PFSK-1 (cell line): ENCODE results near the gene PRPH.

Experiments used
- FOXP2 ChIP-seq: optimal IDR thresholded peaks from 2 replicates; pipeline ENCODE3; 2011; ENCODE audit warnings: borderline replicate concordance, control low read depth, inconsistent platforms; ENCODE audit not compliant: insufficient read depth; ENCODE audit errors: extremely low read length, extremely low read depth
- POLR2AphosphoS5 ChIP-seq: IDR thresholded peaks from 2 replicates; pipeline ENCODE4 v1.6.1; 2012; ENCODE audit warnings: low read depth, mild to moderate bottlenecking, control low read depth, low read length, moderate library complexity
- REST ChIP-seq, 2 experiments: IDR thresholded peaks; 2 replicates each; pipeline versions ENCODE4 v1.6.1 to v1.8.0; 2011 to 2012; ENCODE audit warnings: low read depth in 2 of 2, low read length in 2 of 2, control low read depth in 1 of 2, inconsistent platforms in 1 of 2, mild to moderate bottlenecking in 1 of 2, moderate library complexity in 1 of 2; ENCODE audit not compliant: insufficient read depth in 1 of 2
- SIN3A ChIP-seq: IDR thresholded peaks from 2 replicates; pipeline ENCODE4 v1.6.1; 2012; ENCODE audit warnings: mild to moderate bottlenecking, low read length, moderate library complexity, borderline replicate concordance; ENCODE audit not compliant: insufficient read depth
- TAF1 ChIP-seq: IDR thresholded peaks from 2 replicates; pipeline ENCODE4 v1.6.1; 2012; ENCODE audit warnings: low read length, control low read depth, borderline replicate concordance; ENCODE audit not compliant: insufficient read depth

The PRPH gene

DNA sequence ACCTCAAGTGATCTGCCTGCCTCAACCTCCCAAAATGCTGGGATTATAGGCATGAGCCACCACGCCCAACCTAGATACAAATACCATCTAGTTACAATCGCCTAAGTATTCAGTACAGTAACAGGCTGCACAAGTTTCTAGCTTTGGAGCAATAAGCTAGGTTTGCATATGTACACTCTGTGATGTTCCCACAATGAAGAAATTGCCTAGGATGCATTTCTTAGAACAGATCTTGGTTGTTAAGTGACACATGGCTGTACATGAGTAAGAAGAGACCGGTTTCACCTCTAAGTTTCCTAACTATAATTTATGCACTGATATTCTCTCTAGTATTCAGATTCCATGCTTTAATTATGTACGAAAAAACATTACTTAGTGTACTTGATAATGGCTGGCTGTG lies 35.5 kb upstream of the PRPH start:
- TF ChIP-seq SIN3A (no peak), TAF1 (no peak), REST (IDR thresholded peaks at IDR 0.05; ENCODE audit: insufficient read depth in 1 of 2, low read depth in 2 of 2, low read length in 2 of 2) (no peak), FOXP2 (no peak)

DNA sequence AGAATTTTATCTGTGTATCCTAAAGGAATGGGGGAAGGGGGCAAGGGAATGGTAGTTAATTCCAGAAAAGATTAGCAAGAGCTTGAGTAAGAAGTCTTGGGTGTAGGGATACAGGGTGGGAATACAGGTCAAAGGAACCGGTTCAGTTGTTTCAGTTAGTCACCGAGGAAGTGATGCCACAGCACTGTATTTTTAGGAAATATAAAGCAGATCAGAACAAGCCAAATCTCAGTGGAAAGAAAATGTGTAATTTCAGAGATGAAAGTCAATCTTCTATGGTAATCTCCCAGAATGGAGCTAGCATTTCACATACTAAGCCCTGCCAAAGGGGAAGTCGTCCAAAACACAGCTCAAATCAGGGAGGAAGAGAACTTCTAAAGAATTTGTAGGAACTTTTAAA lies 34.8 kb upstream of the PRPH start:
- TF ChIP-seq SIN3A = no peak
- TF ChIP-seq TAF1 = no peak
- no peak for TF ChIP-seq POLR2AphosphoS5
- no peak for TF ChIP-seq FOXP2
- TF ChIP-seq REST (IDR thresholded peaks at IDR 0.05; ENCODE audit: insufficient read depth in 1 of 2, low read depth in 2 of 2, low read length in 2 of 2) = no peak

DNA sequence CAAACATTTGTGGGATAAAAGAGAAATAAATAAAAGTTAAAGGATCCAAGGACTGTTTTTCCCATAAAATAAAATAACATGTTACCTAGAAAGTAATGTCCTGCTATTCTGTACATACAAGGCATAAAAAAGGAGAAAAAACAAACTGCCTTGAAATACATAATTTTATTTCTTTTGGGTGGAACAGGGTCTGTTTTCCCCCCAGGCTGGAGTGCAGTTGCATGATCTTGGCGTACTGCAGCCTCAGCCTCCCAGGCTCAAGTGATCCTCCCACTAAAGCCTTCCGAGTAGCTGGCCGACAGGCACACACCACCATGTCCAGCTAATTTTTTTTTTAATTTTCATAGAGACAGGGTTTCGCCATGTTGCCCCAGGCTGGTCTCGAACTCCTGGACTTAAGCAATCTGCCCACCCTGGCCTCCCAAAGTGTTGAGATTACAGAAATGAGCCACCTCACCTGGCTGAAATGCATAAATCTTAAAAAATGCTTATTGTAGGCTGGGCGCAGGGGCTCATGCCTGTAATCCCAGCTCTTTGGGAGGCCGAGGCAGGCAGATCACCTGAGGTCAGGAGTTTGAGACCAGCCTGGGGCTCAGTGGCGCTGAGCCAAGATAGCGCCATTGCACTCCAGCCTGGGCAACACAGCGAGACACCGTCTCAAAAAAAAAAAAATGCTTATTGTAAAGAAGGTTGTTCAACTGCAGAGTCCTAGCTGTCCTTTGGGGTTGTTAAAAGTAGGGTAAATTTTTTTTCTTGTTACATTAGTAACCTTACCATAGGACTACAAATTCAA lies 34.2 kb upstream of the PRPH start:
- TF ChIP-seq TAF1 (no peak), SIN3A (no peak), REST (IDR thresholded peaks at IDR 0.05; ENCODE audit: insufficient read depth in 1 of 2, low read depth in 2 of 2, low read length in 2 of 2) (no peak), FOXP2 (no peak), POLR2AphosphoS5 (no peak)

DNA sequence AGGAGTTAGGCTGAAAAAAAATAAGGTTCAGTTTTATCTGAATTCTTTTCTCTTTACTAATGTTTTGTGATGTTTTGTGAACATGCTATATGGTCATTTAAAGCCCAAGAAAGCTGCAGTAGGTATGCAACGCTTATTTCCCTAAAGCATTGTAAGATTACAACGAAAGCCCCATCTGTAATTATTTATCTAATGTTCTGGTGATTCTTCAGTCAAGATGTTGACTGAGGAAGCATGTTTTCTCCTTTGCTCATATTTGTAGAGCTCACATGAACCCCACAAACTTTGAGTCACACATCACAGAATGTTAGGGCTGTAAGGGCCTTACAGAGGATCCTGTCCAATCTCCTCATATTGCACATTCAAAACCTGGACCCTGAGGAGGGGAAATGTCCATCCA lies 33.2 kb upstream of the PRPH start:
- TF ChIP-seq TAF1 (no peak), FOXP2 (no peak), REST (IDR thresholded peaks at IDR 0.05; ENCODE audit: insufficient read depth in 1 of 2, low read depth in 2 of 2, low read length in 2 of 2) (no peak), POLR2AphosphoS5 (no peak), SIN3A (no peak)

DNA sequence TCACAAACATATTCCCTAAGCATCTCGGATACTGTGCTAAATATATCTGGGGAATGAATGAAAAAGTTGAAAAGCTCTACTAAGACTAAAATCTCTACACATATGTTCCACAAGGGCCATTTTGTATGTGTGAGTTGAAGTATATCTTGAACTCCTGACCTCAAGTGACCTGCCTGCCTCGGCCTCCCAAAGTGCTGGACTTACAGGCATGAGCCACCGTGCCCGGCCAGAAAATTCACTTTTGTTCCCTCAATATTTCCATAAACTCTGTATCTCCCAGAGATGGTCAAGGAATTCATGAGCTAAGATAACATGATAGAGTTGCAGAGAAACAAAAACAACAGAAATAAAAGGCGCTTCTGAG lies 31.6 kb upstream of the PRPH start:
- TF ChIP-seq POLR2AphosphoS5 = no peak
- TF ChIP-seq TAF1 = no peak
- no peak for TF ChIP-seq FOXP2
- TF ChIP-seq SIN3A = no peak
